HG03342 (cell line): ENCODE measurements around the gene TEAD1.
A peak's percentile ranks its signal among the peaks of the same experiment; 100 is the strongest.

Experiments used
- ATAC-seq: cut with Tn5 transposase; IDR thresholded peaks from one replicate; pipeline ENCODE4 v1.9.1; 2021; ENCODE audit warnings: mild to moderate bottlenecking, moderate library complexity; ENCODE audit not compliant: unreplicated experiment

TEAD1 gene

GRCh38 chr11:12673924-12674570 lies at the start of gene TEAD1:
TSS of gene TEAD1 (plus strand) at chr11:12674421.
- ATAC-seq, result peak; percentile 90

- ATAC-seq, result no peak
Observed at GRCh38 chr11:12624595-12624994, 49.6 kb upstream of the TEAD1 start.

GRCh38 chr11:12625438-12626071 lies 48.7 kb upstream of the TEAD1 start:
- ATAC-seq, result no peak

GRCh38 chr11:12626616-12627015 lies 47.6 kb upstream of the TEAD1 start:
- no peak for ATAC-seq

GRCh38 chr11:12628314-12628713 lies 45.9 kb upstream of the TEAD1 start:
- ATAC-seq, result no peak

GRCh38 chr11:12629601-12630313 lies 44.5 kb upstream of the TEAD1 start:
- no peak for ATAC-seq

GRCh38 chr11:12631651-12632050 lies 42.6 kb upstream of the TEAD1 start:
- ATAC-seq, result no peak

- no peak for ATAC-seq
Observed at GRCh38 chr11:12634329-12634728, 39.9 kb upstream of the TEAD1 start.

- no peak for ATAC-seq
Observed at GRCh38 chr11:12636871-12637410, 37.3 kb upstream of the TEAD1 start.

- no peak for ATAC-seq
Observed at GRCh38 chr11:12639388-12639787, 34.8 kb upstream of the TEAD1 start.

- no peak for ATAC-seq
Observed at GRCh38 chr11:12640355-12640754, 33.9 kb upstream of the TEAD1 start.

GRCh38 chr11:12640926-12641849 lies 33.0 kb upstream of the TEAD1 start:
- no peak for ATAC-seq

GRCh38 chr11:12642040-12642439 lies 32.2 kb upstream of the TEAD1 start:
- ATAC-seq, result no peak

- no peak for ATAC-seq
Observed at GRCh38 chr11:12642806-12643428, 31.3 kb upstream of the TEAD1 start.

- ATAC-seq, result no peak
Observed at GRCh38 chr11:12646478-12646877, 27.7 kb upstream of the TEAD1 start.

GRCh38 chr11:12653729-12654128 lies 20.5 kb upstream of the TEAD1 start:
- no peak for ATAC-seq

GRCh38 chr11:12655842-12656241 lies 18.4 kb upstream of the TEAD1 start:
- ATAC-seq, result no peak

- ATAC-seq, result no peak
Observed at GRCh38 chr11:12657336-12657735, 16.9 kb upstream of the TEAD1 start.

GRCh38 chr11:12657981-12658380 lies 16.2 kb upstream of the TEAD1 start:
- no peak for ATAC-seq

- no peak for ATAC-seq
Observed at GRCh38 chr11:12662101-12662689, 12.0 kb upstream of the TEAD1 start.
